CD4-positive, CD25-positive, alpha-beta regulatory T cell (primary cell): ENCODE data around the gene ZNF177. TPM values are rescaled to one million over a fixed set of nuclear protein-coding genes. Genes with fewer than 3 reads are reported as not detected.
A peak's percentile ranks its signal among the peaks of the same experiment; 100 is the strongest.

ENCODE experiments used
- ATAC-seq, 2 donors: fragments of 150-1000 bp; cut with Tn5 transposase; one replicate each; pipeline ENCODE4 v1.10.0; 2021; ENCODE audit warnings: low read depth in 2 of 2, moderate number of reproducible peaks in 2 of 2, moderate library complexity in 1 of 2
- DNase-seq, 3 donors: peaks; one replicate each; pipeline versions ENCODE4 v3.0.0 to v3.0.0-alpha.2; 2012 to 2022; ENCODE audit warnings: mixed read lengths in 1 of 3
- H3K27ac ChIP-seq: one replicate; pipeline ENCODE4 v1.7.0; 2013; ENCODE audit warnings: mild to moderate bottlenecking, low read length; ENCODE audit not compliant: insufficient read depth, poor library complexity, severe bottlenecking
- H3K27me3 ChIP-seq: one replicate; pipeline ENCODE4 v1.7.0; 2013; ENCODE audit warnings: low read length; ENCODE audit not compliant: control insufficient read depth, insufficient read depth
- H3K36me3 ChIP-seq: one replicate; pipeline ENCODE4 v1.7.0; 2013; ENCODE audit warnings: mild to moderate bottlenecking, low read length, moderate library complexity; ENCODE audit not compliant: control insufficient read depth, insufficient read depth
- H3K4me1 ChIP-seq: 2 replicates; pipeline ENCODE4 v1.7.0; 2013; ENCODE audit warnings: mild to moderate bottlenecking, low read length; ENCODE audit not compliant: insufficient read depth, control insufficient read depth, poor library complexity, severe bottlenecking
- H3K4me3 ChIP-seq: one replicate; pipeline ENCODE4 v1.7.0; 2013; ENCODE audit warnings: low read depth, mild to moderate bottlenecking, low read length, moderate library complexity
- H3K9me3 ChIP-seq, 2 experiments: 1 replicate in 1 of 2; 2 replicates in 1 of 2; pipeline ENCODE4 v1.7.0; 2013; ENCODE audit warnings: low read length in 2 of 2, mild to moderate bottlenecking in 1 of 2, moderate library complexity in 1 of 2; ENCODE audit not compliant: control insufficient read depth in 2 of 2
- H3K27ac Mint-ChIP-seq, 3 donors: one replicate each; pipeline ENCODE4 v1.8.0; 2020 to 2022; ENCODE audit warnings: mild to moderate bottlenecking in 3 of 3, mixed read lengths in 3 of 3, moderate library complexity in 2 of 3
- H3K27me3 Mint-ChIP-seq: one replicate; pipeline ENCODE4 v1.8.0; 2022; ENCODE audit warnings: mild to moderate bottlenecking, mixed read lengths
- H3K36me3 Mint-ChIP-seq: one replicate; pipeline ENCODE4 v1.8.0; 2020; ENCODE audit warnings: mixed read lengths
- H3K4me1 Mint-ChIP-seq, 4 donors: one replicate each; pipeline ENCODE4 v1.8.0; 2020 to 2022; ENCODE audit warnings: mixed read lengths in 4 of 4, mild to moderate bottlenecking in 1 of 4
- H3K4me3 Mint-ChIP-seq, 4 donors: one replicate each; pipeline ENCODE4 v1.8.0; 2020 to 2022; ENCODE audit warnings: mild to moderate bottlenecking in 4 of 4, mixed read lengths in 4 of 4, moderate library complexity in 3 of 4
- H3K9me3 Mint-ChIP-seq, 7 donors: one replicate each; pipeline ENCODE4 v1.8.0; 2020 to 2022; ENCODE audit warnings: mixed read lengths in 7 of 7, mild to moderate bottlenecking in 3 of 7, moderate library complexity in 2 of 7
- polyA plus RNA-seq, 4 donors: library from polyadenylated mRNA; unstranded; fragments of 300-500 nt; fragmentation: Illumina TruSeq; gene quantifications; one replicate each; pipeline ENCODE4 v1.2.3, GENCODE V29; 2021
- total RNA-seq: library from RNA; stranded (reverse); gene quantifications from one replicate; pipeline ENCODE4 v1.2.3, GENCODE V29; 2022

ZNF177 gene
- total and polyA plus RNA-seq, 5 donors from 2014 or later: 0.19 to 0.81 (median 0.64) TPM

- peaks cover 0 to 69% (median 19%) of the 10 kb centered on the region in 7 donors for H3K9me3 Mint-ChIP-seq
- Histone ChIP-seq H3K9me3 (peaks cover 49 to 90% of the 10 kb centered on the region in 2 experiments), H3K4me3 (no peak overlapping the region), H3K4me1 (no peaks in the 10 kb centered on the region), H3K27me3 (no peaks in the 10 kb centered on the region), H3K36me3 (no peaks in the 10 kb centered on the region), H3K27ac (no peak overlapping the region)
- no peaks in the 10 kb centered on the region for H3K4me1 Mint-ChIP-seq
- ATAC-seq (no peak), DNase-seq (no peak)
- no peak overlapping the region for H3K4me3 Mint-ChIP-seq
- H3K27ac Mint-ChIP-seq: no peak overlapping the region
- peaks cover 3% of the 10 kb centered on the region for H3K36me3 Mint-ChIP-seq
- no peaks in the 10 kb centered on the region for H3K27me3 Mint-ChIP-seq
Measured at GRCh38 chr19:9354651-9355050, 8.2 kb upstream of the ZNF177 start.

- peaks cover 5 to 78% (median 36%) of the 10 kb centered on the region in 7 donors for H3K9me3 Mint-ChIP-seq
- ATAC-seq (no peak), DNase-seq (no peak)
- Histone ChIP-seq H3K4me1 (no peaks in the 10 kb centered on the region), H3K27ac (no peak overlapping the region), H3K27me3 (no peaks in the 10 kb centered on the region), H3K4me3 (no peak overlapping the region), H3K9me3 (peaks cover 44 to 52% of the 10 kb centered on the region in 2 experiments), H3K36me3 (no peaks in the 10 kb centered on the region)
- no peaks in the 10 kb centered on the region for H3K4me1 Mint-ChIP-seq
- peaks cover 29% of the 10 kb centered on the region for H3K36me3 Mint-ChIP-seq
- no peak overlapping the region for H3K27ac Mint-ChIP-seq
- H3K27me3 Mint-ChIP-seq: no peaks in the 10 kb centered on the region
- H3K4me3 Mint-ChIP-seq: no peak overlapping the region
Measured at GRCh38 chr19:9370738-9371619, 8.2 kb downstream of the ZNF177 start.

DNA sequence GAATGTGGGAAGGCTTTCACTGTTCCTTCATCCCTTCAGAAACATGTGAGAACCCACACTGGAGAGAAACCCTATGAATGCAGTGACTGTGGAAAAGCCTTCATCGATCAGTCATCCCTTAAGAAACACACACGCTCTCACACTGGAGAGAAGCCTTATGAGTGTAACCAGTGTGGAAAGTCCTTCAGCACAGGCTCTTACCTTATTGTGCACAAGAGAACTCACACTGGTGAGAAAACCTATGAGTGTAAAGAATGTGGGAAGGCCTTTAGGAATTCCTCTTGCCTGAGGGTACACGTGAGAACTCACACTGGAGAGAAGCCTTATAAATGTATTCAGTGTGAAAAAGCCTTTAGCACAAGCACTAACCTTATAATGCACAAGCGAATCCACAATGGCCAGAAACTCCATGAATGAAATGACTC is 18.6 kb downstream of the ZNF177 start:
- H3K9me3 Mint-ChIP-seq: peaks cover 0 to 77% (median 27%) of the 10 kb centered on the region in 7 donors
- H3K4me1 Mint-ChIP-seq: no peaks in the 10 kb centered on the region

GRCh38 chr19:9406798-9407352 is 44.1 kb downstream of the ZNF177 start:
- ATAC-seq: no peak
- H3K27me3 Mint-ChIP-seq: no peaks in the 10 kb centered on the region
- peak overlapping the region in 3 of 4 donors; percentile 70 to 86 (median 84) for H3K4me3 Mint-ChIP-seq
- Histone ChIP-seq H3K27ac (no peak overlapping the region), H3K36me3 (no peaks in the 10 kb centered on the region), H3K9me3 (peaks cover 58 to 81% of the 10 kb centered on the region in 2 experiments), H3K27me3 (no peaks in the 10 kb centered on the region), H3K4me3 (peak overlapping the region; percentile 53), H3K4me1 (no peaks in the 10 kb centered on the region)
- H3K9me3 Mint-ChIP-seq: peaks cover 0 to 85% (median 28%) of the 10 kb centered on the region in 7 donors
- H3K36me3 Mint-ChIP-seq: peaks cover 8% of the 10 kb centered on the region
- H3K4me1 Mint-ChIP-seq: peaks cover 0 to 22% (median 6%) of the 10 kb centered on the region in 4 donors
- peak in 2 of 3 donors; percentile 10 to 56 for DNase-seq
- peak overlapping the region in 1 of 3 donors; percentile 60 for H3K27ac Mint-ChIP-seq

More for the DNA sequence above, 18.6 kb downstream of the ZNF177 start:
- no peaks in the 10 kb centered on the region for H3K27me3 Mint-ChIP-seq
- H3K9me3 ChIP-seq: peaks cover 86 to 95% of the 10 kb centered on the region in 2 experiments
- no peak overlapping the region for H3K27ac Mint-ChIP-seq
- ATAC-seq (no peak), DNase-seq (no peak)
- no peak overlapping the region for H3K4me3 ChIP-seq
- H3K4me3 Mint-ChIP-seq: no peak overlapping the region
- no peaks in the 10 kb centered on the region for H3K27me3 ChIP-seq
- peaks cover 16% of the 10 kb centered on the region for H3K36me3 ChIP-seq
- H3K36me3 Mint-ChIP-seq: peaks cover 52% of the 10 kb centered on the region
- H3K4me1 ChIP-seq: no peaks in the 10 kb centered on the region
- H3K27ac ChIP-seq: no peak overlapping the region

DNA sequence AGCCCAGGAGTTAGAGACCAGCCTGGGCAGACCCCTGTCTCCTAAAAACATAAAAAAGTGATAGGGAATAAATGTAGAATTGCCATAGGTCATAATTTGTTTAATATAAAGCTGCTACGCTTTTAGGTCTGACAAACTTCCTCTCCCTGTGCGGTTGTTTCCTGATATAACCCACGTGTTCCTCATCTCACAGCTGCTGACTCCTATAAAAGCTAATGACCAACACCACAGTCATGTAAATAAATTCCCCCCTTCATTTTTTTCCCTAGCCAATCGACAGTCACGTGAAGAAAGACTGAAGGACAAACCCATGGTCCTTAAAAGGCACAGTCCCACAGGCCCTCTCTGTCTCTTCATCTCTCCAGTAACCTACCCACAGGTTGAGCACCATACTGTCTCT is 45.0 kb downstream of the ZNF177 start:
- Histone ChIP-seq H3K4me1 (no peaks in the 10 kb centered on the region), H3K4me3 (peak overlapping the region; percentile 7), H3K27ac (no peak overlapping the region), H3K36me3 (peaks cover 2% of the 10 kb centered on the region), H3K27me3 (no peaks in the 10 kb centered on the region), H3K9me3 (peaks cover 68 to 91% of the 10 kb centered on the region in 2 experiments)
- DNase-seq (no peak), ATAC-seq (no peak)
- H3K9me3 Mint-ChIP-seq: peaks cover 0 to 92% (median 35%) of the 10 kb centered on the region in 7 donors
- no peak overlapping the region for H3K27ac Mint-ChIP-seq
- H3K4me3 Mint-ChIP-seq: peak overlapping the region in 2 of 4 donors; percentile 12 to 26
- no peaks in the 10 kb centered on the region for H3K27me3 Mint-ChIP-seq
- H3K36me3 Mint-ChIP-seq: peaks cover 8% of the 10 kb centered on the region
- peaks cover 0 to 22% (median 6%) of the 10 kb centered on the region in 4 donors for H3K4me1 Mint-ChIP-seq

GRCh38 chr19:9413240-9413954 is 50.6 kb downstream of the ZNF177 start:
- no peaks in the 10 kb centered on the region for H3K27me3 Mint-ChIP-seq
- no peak overlapping the region for H3K4me3 Mint-ChIP-seq
- peaks cover 49% of the 10 kb centered on the region for H3K36me3 Mint-ChIP-seq
- no peaks in the 10 kb centered on the region for H3K27me3 ChIP-seq
- DNase-seq (no peak), ATAC-seq (no peak)
- H3K36me3 ChIP-seq: peaks cover 57% of the 10 kb centered on the region
- H3K9me3 Mint-ChIP-seq: peaks cover 0 to 83% (median 25%) of the 10 kb centered on the region in 7 donors
- no peak overlapping the region for H3K27ac Mint-ChIP-seq
- H3K4me1 Mint-ChIP-seq: no peaks in the 10 kb centered on the region
- peak overlapping the region; percentile 4 for H3K4me3 ChIP-seq
- H3K4me1 ChIP-seq: no peaks in the 10 kb centered on the region
- no peak overlapping the region for H3K27ac ChIP-seq
- peaks cover 77 to 100% of the 10 kb centered on the region in 2 experiments for H3K9me3 ChIP-seq

DNA sequence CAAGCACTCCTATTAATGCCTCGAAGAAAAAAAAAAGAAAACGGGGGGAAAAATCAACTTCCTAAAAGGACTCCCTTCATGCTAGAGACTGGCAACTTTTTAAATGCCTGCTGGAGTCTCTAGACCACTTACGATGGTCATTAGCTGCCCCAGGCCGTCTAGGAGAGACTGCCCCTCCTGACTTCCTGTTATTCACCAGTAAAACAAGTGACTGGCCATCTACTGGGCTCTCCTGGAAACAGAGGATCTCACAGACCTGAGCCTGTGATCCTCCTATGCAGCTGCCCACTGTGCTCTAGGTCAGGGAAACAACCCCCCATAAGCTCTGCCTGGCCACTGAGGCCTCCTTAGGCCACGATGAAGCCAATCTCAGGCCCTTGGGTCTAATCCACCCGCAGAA is 65.1 kb downstream of the ZNF177 start:
- no peak overlapping the region for H3K4me3 Mint-ChIP-seq
- H3K27ac Mint-ChIP-seq: no peak overlapping the region
- Histone ChIP-seq H3K4me3 (no peak overlapping the region), H3K27me3 (no peaks in the 10 kb centered on the region), H3K27ac (no peak overlapping the region), H3K4me1 (peaks cover 5% of the 10 kb centered on the region), H3K36me3 (peaks cover 95% of the 10 kb centered on the region), H3K9me3 (peaks cover 46 to 48% of the 10 kb centered on the region in 2 experiments)
- peaks cover 4 to 28% (median 21%) of the 10 kb centered on the region in 4 donors for H3K4me1 Mint-ChIP-seq
- ATAC-seq (no peak), DNase-seq (no peak)
- peaks cover 4 to 51% (median 18%) of the 10 kb centered on the region in 7 donors for H3K9me3 Mint-ChIP-seq
- peaks cover 90% of the 10 kb centered on the region for H3K36me3 Mint-ChIP-seq
- H3K27me3 Mint-ChIP-seq: no peaks in the 10 kb centered on the region
